H1 (cell line): ENCODE measurements around the gene TBK1. TPM values are rescaled to one million over a fixed set of nuclear protein-coding genes. Genes with fewer than 3 reads are reported as not detected.

Experiments
- CTCF ChIA-PET: fragments of 300-600 bp; sonication (Branson Sonifier 250); formaldehyde crosslinking; loops from one replicate; lab custom pipeline; 2021; ENCODE audit not compliant: partially characterized antibody; lab: Charles Lee
- POLR2A ChIA-PET: fragments of 300-600 bp; sonication (Branson Sonifier 250); formaldehyde crosslinking; loops from one replicate; lab custom pipeline; 2021; ENCODE audit warnings: inconsistent platforms; ENCODE audit not compliant: partially characterized antibody; lab: Charles Lee
- DNase-seq, 2 experiments: peaks; one replicate each; pipeline versions ENCODE4 v3.0.0 to v3.0.0-alpha.2; 2010 to 2022; ENCODE audit warnings: low spot score in 2 of 2, low read depth in 1 of 2, mixed read lengths in 1 of 2
- FAIRE-seq: peaks from 2 replicates; lab custom pipeline; 2011; peaks lifted over from hg19 to GRCh38; lab: Jason Lieb, UNC
- H2AFZ ChIP-seq: 2 replicates; pipeline ENCODE4 v1.8.1; 2012; ENCODE audit warnings: low read length, inconsistent platforms
- H2AK5ac ChIP-seq: 2 replicates; pipeline ENCODE4 v1.6.1; 2013; ENCODE audit warnings: low read depth, low read length
- H2BK120ac ChIP-seq: replicated peaks from 2 replicates; pipeline ENCODE3; 2013; ENCODE audit warnings: low read depth, low read length, inconsistent platforms
- H2BK12ac ChIP-seq: 2 replicates; pipeline ENCODE4 v1.6.1; 2013; ENCODE audit warnings: low read depth, low read length
- H2BK15ac ChIP-seq: 2 replicates; pipeline ENCODE4 v1.6.1; 2013; ENCODE audit warnings: low read length
- H2BK20ac ChIP-seq: 2 replicates; pipeline ENCODE4 v1.6.1; 2013; ENCODE audit warnings: low read length
- H2BK5ac ChIP-seq: 2 replicates; pipeline ENCODE4 v1.6.1; 2013; ENCODE audit warnings: low read depth, low read length
- H3K14ac ChIP-seq: 2 replicates; pipeline ENCODE4 v1.6.1; 2013; ENCODE audit warnings: inconsistent platforms; ENCODE audit not compliant: insufficient read length
- H3K18ac ChIP-seq: 2 replicates; pipeline ENCODE4 v1.6.1; 2013; ENCODE audit warnings: low read length; ENCODE audit errors: extremely low read depth
- H3K23ac ChIP-seq: 2 replicates; pipeline ENCODE4 v1.6.1; 2013; ENCODE audit warnings: inconsistent platforms; ENCODE audit not compliant: insufficient read length
- H3K23me2 ChIP-seq: 2 replicates; pipeline ENCODE4 v1.6.1; 2013; ENCODE audit warnings: low read depth, low read length
- H3K27ac ChIP-seq: 2 replicates; pipeline ENCODE4 v1.6.1; 2011; ENCODE audit warnings: low read depth, low read length, inconsistent platforms
- H3K27me3 ChIP-seq, 4 experiments: replicated peaks in 1 of 4; 1 replicate in 1 of 4; 2 replicates in 3 of 4; pipeline versions ENCODE4 v1.6.1 to v1.8.1; 2011 to 2013; ENCODE audit warnings: low read length in 3 of 4, mild to moderate bottlenecking in 3 of 4, inconsistent platforms in 2 of 4, mixed read lengths in 2 of 4, moderate library complexity in 1 of 4; ENCODE audit not compliant: control insufficient read depth in 3 of 4, insufficient read depth in 3 of 4; ENCODE audit errors: extremely low read depth in 1 of 4
- H3K36me3 ChIP-seq, 4 experiments: 2 replicates each; pipeline versions ENCODE4 v1.6.1 to v1.8.1; 2011 to 2013; ENCODE audit warnings: mild to moderate bottlenecking in 4 of 4, low read length in 3 of 4, moderate library complexity in 2 of 4, control low read depth in 1 of 4, inconsistent platforms in 1 of 4; ENCODE audit not compliant: insufficient read depth in 4 of 4, control insufficient read depth in 2 of 4
- H3K4ac ChIP-seq: replicated peaks from 2 replicates; pipeline ENCODE3; 2013; ENCODE audit warnings: low read length, low read depth, mixed read lengths, inconsistent platforms; ENCODE audit not compliant: insufficient read length
- H3K4me1 ChIP-seq, 4 experiments: replicated peaks in 1 of 4; 1 replicate in 1 of 4; 2 replicates in 3 of 4; pipeline versions ENCODE4 v1.6.1 to v1.8.1; 2011 to 2013; ENCODE audit warnings: low read length in 3 of 4, inconsistent platforms in 2 of 4, mixed read lengths in 1 of 4; ENCODE audit not compliant: insufficient read depth in 4 of 4, control insufficient read depth in 3 of 4
- H3K4me2 ChIP-seq, 2 experiments: 2 replicates each; pipeline versions ENCODE4 v1.6.1 to v1.8.1; 2011 to 2013; ENCODE audit warnings: low read depth in 2 of 2, low read length in 2 of 2, control low read depth in 1 of 2, inconsistent platforms in 1 of 2, mild to moderate bottlenecking in 1 of 2; ENCODE audit not compliant: insufficient read depth in 1 of 2
- H3K4me3 ChIP-seq, 4 experiments: fragments of 200-600, 300-600 bp in 1 of 4; sonication (generic), shearing (Covaris generic), sonication (Bioruptor Twin) in 1 of 4; 2 replicates each; pipeline versions ENCODE4 v1.5.1 to v1.8.1; 2011 to 2016; ENCODE audit warnings: low read length in 4 of 4, low read depth in 3 of 4, control low read depth in 2 of 4, inconsistent platforms in 2 of 4, mild to moderate bottlenecking in 2 of 4, mixed read lengths in 1 of 4, moderate library complexity in 1 of 4; ENCODE audit not compliant: insufficient read depth in 2 of 4; ENCODE audit errors: extremely low read depth in 1 of 4
- H3K56ac ChIP-seq: replicated peaks from 2 replicates; pipeline ENCODE3; 2013; ENCODE audit warnings: low read depth, mild to moderate bottlenecking, mixed read lengths, low read length, inconsistent platforms; ENCODE audit not compliant: insufficient read length
- H3K79me1 ChIP-seq: 2 replicates; pipeline ENCODE4 v1.6.1; 2013; ENCODE audit warnings: low read depth, low read length, control low read depth
- H3K79me2 ChIP-seq, 2 experiments: 2 replicates each; pipeline versions ENCODE4 v1.6.1 to v1.8.1; 2012 to 2013; ENCODE audit warnings: low read length in 2 of 2, mild to moderate bottlenecking in 2 of 2, inconsistent platforms in 1 of 2; ENCODE audit not compliant: insufficient read depth in 2 of 2, control insufficient read depth in 1 of 2
- H3K9ac ChIP-seq, 4 experiments: replicated peaks in 1 of 4; 1 replicate in 1 of 4; 2 replicates in 3 of 4; pipeline versions ENCODE4 v1.6.1 to v1.8.1; 2011 to 2013; ENCODE audit warnings: low read depth in 3 of 4, low read length in 3 of 4, control low read depth in 2 of 4, mild to moderate bottlenecking in 2 of 4, moderate library complexity in 2 of 4, inconsistent platforms in 1 of 4; ENCODE audit errors: extremely low read depth in 1 of 4
- H3K9me3 ChIP-seq, 2 experiments: 2 replicates each; pipeline versions ENCODE4 v1.6.1 to v1.8.1; 2012 to 2013; ENCODE audit warnings: mild to moderate bottlenecking in 2 of 2, moderate library complexity in 2 of 2, control low read depth in 1 of 2, inconsistent platforms in 1 of 2, low read depth in 1 of 2, low read length in 1 of 2, mixed read lengths in 1 of 2; ENCODE audit not compliant: insufficient read depth in 2 of 2
- H4K20me1 ChIP-seq, 2 experiments: replicated peaks in 1 of 2; 2 replicates each; pipeline versions ENCODE3 to v1.8.1; 2011 to 2013; ENCODE audit warnings: inconsistent platforms in 2 of 2, low read length in 2 of 2, mild to moderate bottlenecking in 1 of 2; ENCODE audit not compliant: insufficient read depth in 2 of 2, control insufficient read depth in 1 of 2
- H4K5ac ChIP-seq: 2 replicates; pipeline ENCODE4 v1.6.1; 2013; ENCODE audit warnings: low read length, low read depth, mixed read lengths, inconsistent platforms; ENCODE audit not compliant: insufficient read length
- H4K8ac ChIP-seq: 2 replicates; pipeline ENCODE4 v1.8.0; 2013; ENCODE audit warnings: mild to moderate bottlenecking, moderate library complexity, low read length, inconsistent platforms; ENCODE audit not compliant: insufficient read depth; ENCODE audit errors: extremely low read depth
- H4K91ac ChIP-seq: replicated peaks from 2 replicates; pipeline ENCODE3; 2013; ENCODE audit warnings: low read length, mixed read lengths, inconsistent platforms; ENCODE audit not compliant: insufficient read length
- CREB1 ChIP-seq: IDR thresholded peaks from 2 replicates; pipeline ENCODE4 v1.6.1; 2012; ENCODE audit warnings: inconsistent platforms
- MAX ChIP-seq: IDR thresholded peaks from 2 replicates; pipeline ENCODE4 v1.6.1; 2012; ENCODE audit warnings: inconsistent platforms
- NANOG ChIP-seq: IDR thresholded peaks from 2 replicates; pipeline ENCODE4 v1.6.1; 2011; ENCODE audit warnings: low read length, low read depth, mild to moderate bottlenecking, inconsistent platforms; ENCODE audit not compliant: insufficient read depth, poor library complexity, severe bottlenecking
- POU5F1 ChIP-seq: IDR thresholded peaks from 2 replicates; pipeline ENCODE4 v1.6.1; 2011; ENCODE audit warnings: low read depth, mild to moderate bottlenecking, low read length, moderate library complexity
- SAP30 ChIP-seq: fragments of 300-600 bp; sonication (generic); IDR thresholded peaks from 2 replicates; pipeline ENCODE4 v1.7.1; 2012; ENCODE audit warnings: low read length, moderate library complexity, mild to moderate bottlenecking, inconsistent platforms; ENCODE audit not compliant: insufficient read depth, insufficient replicate concordance
- WGBS, 2 experiments: shearing (Covaris generic) in 1 of 2; methylation state at CpG; one replicate each; pipeline versions ENCODE4 v1.1.6 to v1.1.7; 2013 to 2015; ENCODE audit warnings: low lambda C conversion rate in 2 of 2, mixed read lengths in 2 of 2, inconsistent platforms in 1 of 2, low coverage in 1 of 2, missing lambda C conversion rate in 1 of 2; ENCODE audit not compliant: insufficient replicate concordance in 2 of 2, insufficient coverage in 1 of 2, insufficient read length in 1 of 2; ENCODE audit errors: extremely low coverage in 1 of 2, missing lambda C conversion rate in 1 of 2; 5-methylcytosine and 5-hydroxymethylcytosine counted together
- polyA plus RNA-seq, 7 experiments: library from polyadenylated mRNA; depleted of rRNA in 3 of 7; stranded (reverse) in 5 of 7; unstranded in 2 of 7; fragments of >200 nt in 5 of 7; fragments of 200-250 nt in 2 of 7; gene quantifications; 1 replicate in 5 of 7; 2 replicates in 1 of 7; 4 replicates in 1 of 7; pipeline versions ENCODE4 v1.2.1 to v1.2.3, GENCODE V29; 2011 to 2013; ENCODE audit warnings: missing spikeins in 2 of 7, mixed read lengths in 2 of 7
- total RNA-seq: library from RNA; stranded (reverse); fragmentation: NEBNext Ultra II Directional; extraction: Animal tissue kit (Norgen Biotek cat#: 25700); gene quantifications from 2 replicates; pipeline ENCODE4 v1.2.1, GENCODE V29; 2021

Gene TBK1
- total and polyA plus RNA-seq, 2 of the 8 experiments (the other 6 are each of a cell fraction or from before 2014, with no cell fraction given) = 5.3 to 20.4 TPM

GRCh38 chr12:64522316-64522715 is 70.4 kb downstream of the TBK1 start:
- whole genome bisulfite sequencing, 2 experiments = 41% methylated on average over 5 of the region's 5 CpGs; no CpG with 5 or more reads in 1 of the 2 experiments
- peak; percentile 7 for FAIRE-seq
- H3K9me3 ChIP-seq = no peaks in the 10 kb centered on the region
- no peak overlapping the region for H3K14ac ChIP-seq
- peak overlapping the region; percentile 95; the same call in 1 of the 2 replicates for H2BK5ac ChIP-seq
- POLR2A ChIA-PET = interaction anchor here (0.8 to 1.5 kb wide), 7 partner anchors 10 to 88 kb away, joined by 3 to 4 read pairs (median 3); partner anchors contain the start of gene RASSF3
- H3K4me3 ChIP-seq = no peak overlapping the region
- H2BK12ac ChIP-seq = peak overlapping the region; percentile 71; the same call in 1 of the 2 replicates
- peak overlapping the region in 1 of 2 experiments; percentile 34; a peak in 1 of 4 replicates for H3K4me2 ChIP-seq
- H3K4ac ChIP-seq = peak overlapping the region; percentile 88
- H3K23ac ChIP-seq = no peak overlapping the region
- peak overlapping the region; percentile 91 for H2BK120ac ChIP-seq
- H3K18ac ChIP-seq = peak overlapping the region; percentile 51; the same call in 1 of the 2 replicates
- peak overlapping the region; percentile 66; the same call in 1 of the 2 replicates for H2BK20ac ChIP-seq
- H3K27me3 ChIP-seq = no peaks in the 10 kb centered on the region
- H3K9ac ChIP-seq = peak overlapping the region in 2 of 4 experiments; percentile 26 to 65; a peak in 3 of 7 replicates
- CTCF ChIA-PET = interaction anchor here (0.8 to 3.8 kb wide), 4 partner anchors 13 to 175 kb away, joined by 4 to 24 read pairs (median 5); no protein-coding TSS in a partner anchor
- no peak overlapping the region for H2BK15ac ChIP-seq
- no peak overlapping the region for H2AK5ac ChIP-seq
- no peaks in the 10 kb centered on the region for H3K36me3 ChIP-seq
- no peaks in the 10 kb centered on the region for H3K23me2 ChIP-seq
- peak overlapping the region; percentile 52; the same call in 1 of the 2 replicates for H3K27ac ChIP-seq
- H4K91ac ChIP-seq = peak overlapping the region; percentile 92
- peak overlapping the region; percentile 65 for H3K56ac ChIP-seq
- no peaks in the 10 kb centered on the region for H3K79me1 ChIP-seq
- no peak for DNase-seq
- no peak overlapping the region for H4K8ac ChIP-seq
- no peaks in the 10 kb centered on the region for H4K20me1 ChIP-seq
- no peak for TF ChIP-seq SAP30
- no peak for TF ChIP-seq POU5F1
- no peak for TF ChIP-seq NANOG
- TF ChIP-seq CREB1 = no peak
- peak; percentile 62; the same call in 1 of the 2 replicates for TF ChIP-seq MAX
- H2AFZ ChIP-seq = 0 out of 2 replicates have a peak overlapping the region, but pooled peaks have one; percentile 45
- H3K79me2 ChIP-seq = no peaks in the 10 kb centered on the region
- peak overlapping the region; percentile 57 for H4K5ac ChIP-seq
- H3K4me1 ChIP-seq = peaks cover 0 to 12% (median 10%) of the 10 kb centered on the region in 4 experiments; a peak in 6 of 7 replicates
